IPS DF 19.7 (cell line): ENCODE data around the gene TSSK3.

ENCODE experiments used
- DNase-seq: peaks from one replicate; pipeline ENCODE4 v3.0.0-alpha.2; 2013; ENCODE audit warnings: low read depth, low spot score

The TSSK3 gene

GRCh38 chr1:32362474-32363313, at the start of gene TSSK3, which contains the start of gene FAM229A:
TSSK3 (plus strand) TSS chr1:32362539; CDS start chr1:32362702, 163 bp downstream.
FAM229A (minus strand) TSS chr1:32362485; CDS start chr1:32362091, 394 bp downstream.
- DNase-seq = no peak

- DNase-seq = no peak
Measured at GRCh38 chr1:32316903-32317277, 45.4 kb upstream of the TSSK3 start.

- DNase-seq = no peak
Measured at GRCh38 chr1:32318127-32318869, 44.0 kb upstream of the TSSK3 start.

GRCh38 chr1:32321712-32322291, 40.5 kb upstream of the TSSK3 start:
- DNase-seq = no peak

- no peak for DNase-seq
Measured at GRCh38 chr1:32327204-32327603, 35.1 kb upstream of the TSSK3 start.

GRCh38 chr1:32329931-32330466, 32.3 kb upstream of the TSSK3 start:
- no peak for DNase-seq

GRCh38 chr1:32330558-32331151, 31.7 kb upstream of the TSSK3 start:
- no peak for DNase-seq

GRCh38 chr1:32331549-32331948, 30.8 kb upstream of the TSSK3 start:
- no peak for DNase-seq

GRCh38 chr1:32332290-32333079, 29.9 kb upstream of the TSSK3 start:
- DNase-seq = no peak

- no peak for DNase-seq
Measured at GRCh38 chr1:32333251-32333963, 28.9 kb upstream of the TSSK3 start.

GRCh38 chr1:32334274-32334861, 28.0 kb upstream of the TSSK3 start:
- no peak for DNase-seq

GRCh38 chr1:32334864-32335534, 27.3 kb upstream of the TSSK3 start:
- DNase-seq = no peak

GRCh38 chr1:32335535-32335789, 26.9 kb upstream of the TSSK3 start:
- no peak for DNase-seq

- no peak for DNase-seq
Measured at GRCh38 chr1:32335790-32336590, 26.3 kb upstream of the TSSK3 start, which contains the start of gene MARCKSL1. MARCKSL1 (minus strand) TSS chr1:32336233; CDS start chr1:32336033, 200 bp downstream.

- DNase-seq = no peak
Measured at GRCh38 chr1:32336591-32336932, 25.8 kb upstream of the TSSK3 start.

- DNase-seq = no peak
Measured at GRCh38 chr1:32336963-32337675, 25.2 kb upstream of the TSSK3 start.

- no peak for DNase-seq
Measured at GRCh38 chr1:32337855-32338636, 24.3 kb upstream of the TSSK3 start.
